GM18907 (cell line): Measurements from ENCODE around the gene OTOF.

Experiments used
- ATAC-seq: cut with Tn5 transposase; IDR thresholded peaks from one replicate; pipeline ENCODE4 v1.9.1; 2021; ENCODE audit warnings: mild to moderate bottlenecking, moderate library complexity; ENCODE audit not compliant: unreplicated experiment

Gene OTOF

DNA sequence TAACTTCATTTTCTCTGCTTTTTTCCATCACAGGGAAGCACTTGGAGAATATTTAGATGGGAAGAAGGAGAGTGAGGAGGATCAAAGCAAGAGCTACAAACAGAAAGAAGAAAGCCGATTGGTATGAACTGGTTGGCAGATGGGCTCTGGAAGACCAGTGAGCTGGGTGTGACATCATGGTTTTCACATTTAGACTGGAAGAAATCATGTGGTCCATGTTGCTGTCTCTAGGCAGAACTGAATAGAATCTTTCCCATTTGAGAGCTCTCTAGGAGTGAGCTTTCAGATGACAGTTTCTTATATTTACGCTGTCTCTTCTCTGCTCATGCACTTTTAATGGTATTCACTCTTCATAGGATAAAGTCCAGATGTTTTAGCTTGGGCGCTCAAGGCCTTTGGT, 63.6 kb downstream of the OTOF start:
- no peak for ATAC-seq

DNA sequence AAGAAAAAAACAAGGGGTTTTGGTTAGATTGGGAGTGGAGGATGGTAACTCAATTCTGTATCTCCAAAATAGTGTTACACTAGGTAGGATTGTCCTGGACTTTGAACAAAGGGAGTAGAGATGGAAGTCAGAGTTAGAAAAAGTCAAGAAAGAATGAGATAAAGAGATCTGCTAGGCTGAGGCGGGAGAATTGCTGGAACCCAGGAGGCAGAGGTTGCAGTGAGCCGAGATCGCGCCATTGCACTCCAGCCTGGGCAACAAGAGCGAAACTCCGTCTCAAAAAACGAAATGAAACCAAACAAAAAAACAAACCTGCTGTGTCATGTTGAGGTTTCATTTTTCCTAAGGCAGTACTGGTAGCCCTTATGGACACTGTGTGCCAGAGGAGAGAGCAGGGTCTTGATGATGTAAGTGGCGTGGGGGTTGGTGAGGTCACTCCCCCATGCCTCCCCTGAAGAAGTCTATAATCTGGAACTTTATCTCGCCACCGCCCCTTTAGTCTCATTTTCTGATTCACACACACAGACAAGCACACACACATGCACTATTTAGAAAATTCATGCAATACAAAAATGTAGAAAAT, 65.7 kb downstream of the OTOF start:
- no peak for ATAC-seq

DNA sequence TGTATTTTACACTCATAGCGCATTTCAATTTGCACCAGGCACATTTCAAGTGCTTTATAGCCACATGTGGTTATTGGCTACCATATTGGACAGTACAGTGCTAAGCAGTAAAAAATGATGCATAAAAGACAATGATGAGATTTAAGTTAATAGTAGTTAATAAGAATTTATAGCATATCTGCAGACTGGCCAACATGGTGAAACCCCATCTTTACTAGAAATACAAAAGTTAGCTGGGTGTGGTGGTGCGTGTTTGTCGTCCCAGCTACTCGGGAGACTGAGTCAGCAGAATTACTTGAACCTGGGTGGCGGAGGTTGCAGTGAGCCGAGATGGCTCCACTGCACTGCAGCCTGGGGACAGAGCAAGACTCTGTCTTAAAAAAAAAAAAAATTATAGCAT, 66.5 kb downstream of the OTOF start:
- no peak for ATAC-seq

DNA sequence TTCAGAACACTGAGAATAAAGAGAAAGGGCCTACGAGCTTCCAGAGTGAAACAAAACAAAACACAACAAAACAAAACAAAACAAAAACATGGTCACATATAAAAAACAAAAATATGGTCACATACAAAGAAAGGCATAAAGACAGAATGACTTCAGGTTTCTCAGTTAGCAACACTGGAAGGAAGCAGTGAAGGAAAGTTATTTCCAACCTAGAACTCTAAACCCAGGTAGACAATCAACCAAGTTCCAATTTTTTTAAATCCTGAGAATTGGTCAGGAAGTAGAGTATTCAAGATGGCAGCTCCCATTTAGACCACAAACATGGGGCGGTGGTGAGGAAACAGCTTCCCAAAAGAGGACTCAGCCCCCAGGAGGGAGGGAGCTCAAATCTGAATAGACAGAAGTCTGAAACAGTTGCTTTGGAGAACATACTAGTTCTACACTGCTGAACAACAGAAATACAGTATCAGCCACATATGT, 67.1 kb downstream of the OTOF start:
- no peak for ATAC-seq

DNA sequence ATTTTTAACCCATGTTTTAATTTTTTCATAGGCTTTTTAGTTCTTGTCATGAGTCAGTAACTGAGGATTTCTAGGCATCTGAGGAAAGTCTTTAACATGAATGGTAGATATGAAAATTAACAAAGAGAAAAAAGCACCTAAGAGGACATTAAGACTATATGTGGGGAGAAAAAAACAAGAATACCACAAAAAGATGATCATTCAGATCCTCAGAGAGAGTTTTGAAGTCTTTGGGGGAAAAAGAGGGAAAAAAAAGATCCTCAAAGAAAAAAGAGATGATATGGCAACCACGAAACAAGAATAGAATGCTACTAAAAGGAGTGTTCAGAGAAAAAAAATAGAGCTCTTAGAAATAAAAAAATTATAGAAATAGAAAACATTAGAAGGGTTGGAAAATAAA, 68.1 kb downstream of the OTOF start:
- no peak for ATAC-seq

DNA sequence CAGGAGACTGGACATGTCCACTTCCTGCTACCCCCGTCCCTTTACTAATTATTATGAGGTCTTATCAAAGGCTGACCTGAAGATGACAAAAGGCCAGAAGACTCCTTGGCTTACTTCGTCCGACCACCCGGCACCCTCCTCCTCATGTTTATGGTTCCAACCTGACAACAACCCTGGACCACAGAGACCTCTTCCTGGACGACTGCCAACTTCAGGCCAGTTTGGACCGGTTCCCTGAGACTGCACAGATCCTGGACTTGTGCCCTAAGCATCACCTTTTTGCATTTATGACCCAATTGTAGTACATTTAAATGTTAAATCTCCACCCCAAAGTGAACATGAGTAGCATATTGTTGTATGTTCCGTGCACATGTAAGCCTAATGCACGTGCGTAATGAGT, 70.4 kb downstream of the OTOF start:
- no peak for ATAC-seq
